ENCODE results near the gene MTIF3. TPM values are rescaled to one million over a fixed set of nuclear protein-coding genes. Genes with fewer than 3 reads are reported as not detected.

Gene MTIF3
- polyA plus RNA-seq, 1 experiment: 72.5 TPM

DNA sequence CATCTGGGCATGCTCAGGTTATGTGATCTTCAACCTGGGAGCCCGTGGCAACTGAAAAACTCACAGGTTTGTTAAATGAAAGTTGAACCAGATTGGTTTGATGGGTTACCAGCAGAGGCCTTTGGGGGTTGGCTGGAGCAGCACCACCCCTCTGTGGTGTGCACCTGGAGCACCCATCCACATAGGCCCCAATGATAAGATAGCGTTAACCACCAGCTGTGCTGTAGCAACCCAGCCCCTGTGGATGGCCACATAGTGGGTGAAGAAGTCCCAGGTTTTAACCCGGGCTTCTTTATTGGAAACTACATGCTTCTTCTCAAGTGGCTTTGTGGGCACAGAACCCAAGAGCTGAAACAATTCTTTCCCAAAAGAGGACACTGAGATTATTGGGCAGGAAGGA, 22.6 kb upstream of the MTIF3 start:
- no peak for DNase-seq (ENCODE audit: low read depth, low spot score)
- TF ChIP-seq CTCF (IDR thresholded peaks at IDR 0.05; ENCODE audit: low read depth, low read length): no peak
- POLR2A ChIA-PET: no interaction called here
- no peak overlapping the region for H3K27ac ChIP-seq (ENCODE audit: low read depth, low read length)
- no peak overlapping the region for H3K4me3 ChIP-seq (ENCODE audit: low read depth, low read length)
- H3K27me3 ChIP-seq (ENCODE audit: control insufficient read depth, insufficient read depth, low read length): peaks cover 6% of the 10 kb centered on the region
- no peaks in the 10 kb centered on the region for H3K9me3 ChIP-seq (ENCODE audit: control insufficient read depth, insufficient read depth, low read length)
- CTCF ChIA-PET: no interaction called here

GRCh38 chr13:27472441-27472840, 22.1 kb upstream of the MTIF3 start:
- ChIA-PET POLR2A (no interaction called here), CTCF (no interaction called here)
- Histone ChIP-seq H3K27me3 (ENCODE audit: control insufficient read depth, insufficient read depth, low read length) (peaks cover 6% of the 10 kb centered on the region), H3K4me3 (ENCODE audit: low read depth, low read length) (no peak overlapping the region), H3K27ac (ENCODE audit: low read depth, low read length) (no peak overlapping the region), H3K9me3 (ENCODE audit: control insufficient read depth, insufficient read depth, low read length) (no peaks in the 10 kb centered on the region)
- no peak for DNase-seq (ENCODE audit: low read depth, low spot score)
- TF ChIP-seq CTCF (IDR thresholded peaks at IDR 0.05; ENCODE audit: low read depth, low read length): no peak

DNA sequence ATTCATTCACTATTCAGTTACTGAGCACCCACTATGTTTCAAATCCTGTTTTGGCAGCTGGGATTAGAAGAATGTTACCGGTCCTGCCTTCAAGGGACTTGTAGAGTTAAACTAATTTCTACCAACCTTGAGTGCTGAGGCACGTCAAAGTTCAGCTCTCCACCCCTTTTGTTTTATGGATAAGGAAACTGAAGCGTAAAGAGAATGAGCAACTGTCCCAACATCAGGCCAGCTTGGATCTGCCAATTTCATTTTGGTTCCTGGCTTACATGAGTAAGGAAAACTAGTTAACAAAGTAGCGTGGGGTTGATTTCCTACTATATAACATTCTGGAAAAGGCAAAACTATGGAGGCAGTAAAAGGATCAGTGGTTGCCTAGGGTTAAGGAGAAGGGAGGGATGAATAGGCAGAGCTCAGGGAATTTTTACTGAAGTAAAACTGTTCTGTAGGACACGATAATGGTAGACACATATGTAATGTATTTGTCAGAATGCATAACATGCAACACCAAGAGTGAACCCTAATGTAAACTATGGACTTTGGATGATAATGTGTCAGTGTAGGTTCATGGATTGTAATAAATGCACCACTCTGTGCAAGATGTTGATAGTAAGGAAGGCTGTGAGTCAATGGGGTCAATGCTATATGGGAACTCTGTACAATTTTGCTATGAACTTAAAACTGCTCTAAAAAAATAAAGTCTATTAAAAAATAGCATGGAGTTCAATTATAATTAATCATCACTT, 19.9 kb upstream of the MTIF3 start:
- POLR2A ChIA-PET: no interaction called here
- CTCF ChIA-PET: no interaction called here

DNA sequence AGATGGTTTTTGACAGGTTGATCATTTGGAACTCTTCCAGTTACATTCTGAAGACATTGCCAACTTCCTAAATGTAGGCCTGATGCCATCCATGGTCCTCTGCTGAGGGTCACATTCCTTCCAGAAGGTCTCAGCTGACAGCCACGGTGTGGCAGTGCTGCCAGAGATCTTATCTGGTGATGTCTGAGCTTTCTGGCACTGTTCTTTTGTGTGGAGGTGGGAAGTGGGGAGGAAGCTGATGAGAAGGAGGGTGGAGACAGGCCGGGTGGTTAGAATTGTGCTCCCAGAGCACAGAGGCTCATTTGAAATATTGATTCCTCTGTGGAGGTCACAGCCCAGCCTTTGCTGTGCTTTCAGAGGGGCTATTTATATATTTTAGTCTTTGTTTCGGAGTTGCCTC, 16.1 kb upstream of the MTIF3 start:
- POLR2A ChIA-PET: no interaction called here
- H3K27ac ChIP-seq (ENCODE audit: low read depth, low read length): no peak overlapping the region
- H3K9me3 ChIP-seq (ENCODE audit: control insufficient read depth, insufficient read depth, low read length): no peaks in the 10 kb centered on the region
- no peak overlapping the region for H3K4me3 ChIP-seq (ENCODE audit: low read depth, low read length)
- no peak for DNase-seq (ENCODE audit: low read depth, low spot score)
- peaks cover under 1% of the 10 kb centered on the region for H3K27me3 ChIP-seq (ENCODE audit: control insufficient read depth, insufficient read depth, low read length)
- CTCF ChIA-PET: interaction anchor here (1.3 to 1.4 kb wide), 2 partner anchors 360 to 536 kb away, joined by 3 to 6 read pairs; no protein-coding TSS in a partner anchor
- no peak for TF ChIP-seq CTCF (IDR thresholded peaks at IDR 0.05; ENCODE audit: low read depth, low read length)

More for the DNA sequence above, 19.9 kb upstream of the MTIF3 start:
- no peak for DNase-seq (ENCODE audit: low read depth, low spot score)
- peaks cover 6% of the 10 kb centered on the region for H3K27me3 ChIP-seq (ENCODE audit: control insufficient read depth, insufficient read depth, low read length)
- no peak for TF ChIP-seq CTCF (IDR thresholded peaks at IDR 0.05; ENCODE audit: low read depth, low read length)
- H3K27ac ChIP-seq (ENCODE audit: low read depth, low read length): no peak overlapping the region
- no peaks in the 10 kb centered on the region for H3K9me3 ChIP-seq (ENCODE audit: control insufficient read depth, insufficient read depth, low read length)
- H3K4me3 ChIP-seq (ENCODE audit: low read depth, low read length): no peak overlapping the region

DNA sequence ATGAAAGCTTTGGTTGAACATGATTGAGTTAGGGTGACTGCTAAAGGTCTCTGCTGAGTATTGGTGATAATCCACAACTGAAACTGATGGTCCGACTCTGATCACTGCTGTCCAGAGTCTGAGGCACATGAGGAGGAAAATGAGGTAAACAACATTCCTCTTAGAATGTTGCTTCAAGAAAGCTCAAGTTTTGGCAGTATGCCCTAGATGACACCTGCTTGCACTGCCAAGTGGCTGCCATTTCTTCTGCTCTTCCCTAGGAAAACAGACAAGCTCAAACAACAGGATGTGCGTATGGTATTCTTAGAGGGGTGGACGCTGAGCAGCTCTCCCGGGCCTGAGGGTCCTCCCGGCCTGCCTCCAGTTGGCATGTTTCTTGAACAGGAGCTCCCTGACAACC, 15.2 kb upstream of the MTIF3 start:
- POLR2A ChIA-PET: no interaction called here
- CTCF ChIA-PET: interaction anchor here (1.2 to 1.4 kb wide), 3 partner anchors 14 to 535 kb away, joined by 3 to 6 read pairs (median 4); no protein-coding TSS in a partner anchor
- Histone ChIP-seq H3K27ac (ENCODE audit: low read depth, low read length) (no peak overlapping the region), H3K27me3 (ENCODE audit: control insufficient read depth, insufficient read depth, low read length) (no peaks in the 10 kb centered on the region), H3K4me3 (ENCODE audit: low read depth, low read length) (no peak overlapping the region), H3K9me3 (ENCODE audit: control insufficient read depth, insufficient read depth, low read length) (no peaks in the 10 kb centered on the region)
- DNase-seq (ENCODE audit: low read depth, low spot score): no peak
- TF ChIP-seq CTCF (IDR thresholded peaks at IDR 0.05; ENCODE audit: low read depth, low read length): no peak
